G401 (cell line): Measurements from ENCODE around the gene CACNA1H. TPM values are rescaled to one million over a fixed set of nuclear protein-coding genes. Genes with fewer than 3 reads are reported as not detected.
"Not testable (repeated sequence)": the region's sequence is repeated elsewhere in the genome, so short reads cannot be mapped to it uniquely, and the experiment has no call there.

ENCODE experiments used
- DNase-seq: peaks from one replicate; pipeline ENCODE4 v3.0.0-alpha.2; 2015; ENCODE audit warnings: low spot score
- in situ Hi-C: cut with HindIII; loops from 2 replicates; pipeline ENCODE4 v1.10.0; 2016; ENCODE audit warnings: low sequenced_read_pairs, mixed read lengths
- total RNA-seq: library from RNA; depleted of rRNA; stranded (reverse); fragments of >200 nt; shearing (Covaris generic); gene quantifications from 2 replicates; pipeline ENCODE4 v1.2.3, GENCODE V29; 2014

The CACNA1H gene
- total RNA-seq, 1 experiment from 2014 or later: 14.8 TPM

DNA sequence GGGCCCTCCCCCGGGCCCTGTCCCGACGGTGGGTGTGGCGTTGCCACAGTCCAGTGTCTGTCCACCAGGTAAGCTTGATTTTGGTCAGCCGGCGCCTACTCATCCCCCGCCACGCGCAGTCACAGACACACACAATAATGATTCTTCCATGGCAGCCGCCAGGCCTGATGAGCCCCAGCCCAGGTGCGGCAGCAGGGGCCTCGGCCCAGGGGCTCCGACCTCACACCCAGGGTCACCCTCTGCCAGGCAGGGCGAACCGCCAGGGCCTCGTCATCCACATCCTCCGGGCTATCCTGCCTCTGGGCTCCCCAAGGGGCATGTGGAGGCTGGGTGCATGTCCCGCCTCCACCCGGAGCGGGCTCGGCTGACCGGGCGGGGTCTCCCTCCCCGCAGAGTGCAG, 64.6 kb downstream of the CACNA1H start:
- in situ Hi-C loops: no loop called here

DNA sequence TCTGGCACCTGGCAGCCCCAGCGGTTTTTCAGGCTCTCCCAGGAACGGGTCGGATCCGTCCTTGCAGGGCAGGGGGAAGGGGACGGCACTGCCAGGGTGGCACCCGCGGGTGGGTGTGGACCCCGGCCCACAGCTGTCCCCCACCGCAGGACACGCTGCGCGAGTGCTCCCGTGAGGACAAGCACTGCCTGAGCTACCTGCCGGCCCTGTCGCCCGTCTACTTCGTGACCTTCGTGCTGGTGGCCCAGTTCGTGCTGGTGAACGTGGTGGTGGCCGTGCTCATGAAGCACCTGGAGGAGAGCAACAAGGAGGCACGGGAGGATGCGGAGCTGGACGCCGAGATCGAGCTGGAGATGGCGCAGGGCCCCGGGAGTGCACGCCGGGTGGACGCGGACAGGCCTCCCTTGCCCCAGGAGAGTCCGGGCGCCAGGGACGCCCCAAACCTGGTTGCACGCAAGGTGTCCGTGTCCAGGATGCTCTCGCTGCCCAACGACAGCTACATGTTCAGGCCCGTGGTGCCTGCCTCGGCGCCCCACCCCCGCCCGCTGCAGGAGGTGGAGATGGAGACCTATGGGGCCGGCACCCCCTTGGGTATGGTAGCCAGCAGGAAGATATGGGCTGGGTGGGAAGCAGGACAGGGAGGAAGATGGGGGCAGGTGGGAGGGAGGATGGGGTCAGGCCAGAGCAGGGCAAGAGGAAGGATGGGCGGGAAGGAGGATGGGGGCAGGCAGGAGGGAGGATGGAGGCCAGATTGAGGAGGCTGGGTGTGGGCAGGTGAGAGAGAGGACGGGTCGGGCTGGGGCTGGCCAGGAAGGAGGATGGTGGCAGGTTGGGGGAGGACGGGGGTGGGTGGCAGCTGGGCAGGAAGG, 65.4 kb downstream of the CACNA1H start:
- in situ Hi-C loops: no loop called here
- no peak for DNase-seq

More for the DNA sequence above, 64.6 kb downstream of the CACNA1H start:
- no peak for DNase-seq

DNA sequence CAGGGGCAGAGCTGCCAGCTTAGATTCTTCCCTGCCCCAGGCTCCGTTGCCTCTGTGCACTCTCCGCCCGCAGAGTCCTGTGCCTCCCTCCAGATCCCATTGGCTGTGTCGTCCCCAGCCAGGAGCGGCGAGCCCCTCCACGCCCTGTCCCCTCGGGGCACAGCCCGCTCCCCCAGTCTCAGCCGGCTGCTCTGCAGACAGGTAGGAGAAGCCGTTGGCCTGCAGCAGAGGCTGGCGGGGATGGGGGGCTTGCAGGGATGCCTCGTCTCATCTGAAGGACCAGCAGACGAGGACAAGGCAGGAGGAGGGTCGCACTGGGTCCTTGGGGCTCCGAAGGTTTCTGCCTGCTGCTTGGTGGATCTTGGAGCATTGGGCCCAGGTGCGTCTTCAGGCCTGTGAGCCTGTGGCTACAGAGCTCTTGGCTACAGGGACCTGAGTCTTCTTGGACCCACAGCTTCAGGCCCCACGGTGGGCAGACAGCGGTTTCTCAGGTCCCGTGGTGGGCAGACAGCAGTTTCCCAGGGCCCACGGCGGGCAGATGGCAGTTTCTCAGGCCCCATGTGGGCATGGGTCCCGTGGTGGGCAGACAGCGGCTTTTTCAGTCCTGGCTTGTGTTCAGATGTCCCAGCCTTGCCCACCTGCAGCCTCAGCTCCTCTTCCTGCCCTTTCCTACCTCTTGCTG, 66.2 kb downstream of the CACNA1H start:
- in situ Hi-C loops: no loop called here

DNA sequence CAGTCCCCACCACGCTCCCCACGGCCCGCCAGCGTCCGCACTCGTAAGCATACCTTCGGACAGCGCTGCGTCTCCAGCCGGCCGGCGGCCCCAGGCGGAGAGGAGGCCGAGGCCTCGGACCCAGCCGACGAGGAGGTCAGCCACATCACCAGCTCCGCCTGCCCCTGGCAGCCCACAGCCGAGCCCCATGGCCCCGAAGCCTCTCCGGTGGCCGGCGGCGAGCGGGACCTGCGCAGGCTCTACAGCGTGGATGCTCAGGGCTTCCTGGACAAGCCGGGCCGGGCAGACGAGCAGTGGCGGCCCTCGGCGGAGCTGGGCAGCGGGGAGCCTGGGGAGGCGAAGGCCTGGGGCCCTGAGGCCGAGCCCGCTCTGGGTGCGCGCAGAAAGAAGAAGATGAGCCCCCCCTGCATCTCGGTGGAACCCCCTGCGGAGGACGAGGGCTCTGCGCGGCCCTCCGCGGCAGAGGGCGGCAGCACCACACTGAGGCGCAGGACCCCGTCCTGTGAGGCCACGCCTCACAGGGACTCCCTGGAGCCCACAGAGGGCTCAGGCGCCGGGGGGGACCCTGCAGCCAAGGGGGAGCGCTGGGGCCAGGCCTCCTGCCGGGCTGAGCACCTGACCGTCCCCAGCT, 67.3 kb downstream of the CACNA1H start:
- DNase-seq: no peak
- in situ Hi-C loops: no loop called here

More for the DNA sequence above, 66.2 kb downstream of the CACNA1H start:
- DNase-seq: no peak

DNA sequence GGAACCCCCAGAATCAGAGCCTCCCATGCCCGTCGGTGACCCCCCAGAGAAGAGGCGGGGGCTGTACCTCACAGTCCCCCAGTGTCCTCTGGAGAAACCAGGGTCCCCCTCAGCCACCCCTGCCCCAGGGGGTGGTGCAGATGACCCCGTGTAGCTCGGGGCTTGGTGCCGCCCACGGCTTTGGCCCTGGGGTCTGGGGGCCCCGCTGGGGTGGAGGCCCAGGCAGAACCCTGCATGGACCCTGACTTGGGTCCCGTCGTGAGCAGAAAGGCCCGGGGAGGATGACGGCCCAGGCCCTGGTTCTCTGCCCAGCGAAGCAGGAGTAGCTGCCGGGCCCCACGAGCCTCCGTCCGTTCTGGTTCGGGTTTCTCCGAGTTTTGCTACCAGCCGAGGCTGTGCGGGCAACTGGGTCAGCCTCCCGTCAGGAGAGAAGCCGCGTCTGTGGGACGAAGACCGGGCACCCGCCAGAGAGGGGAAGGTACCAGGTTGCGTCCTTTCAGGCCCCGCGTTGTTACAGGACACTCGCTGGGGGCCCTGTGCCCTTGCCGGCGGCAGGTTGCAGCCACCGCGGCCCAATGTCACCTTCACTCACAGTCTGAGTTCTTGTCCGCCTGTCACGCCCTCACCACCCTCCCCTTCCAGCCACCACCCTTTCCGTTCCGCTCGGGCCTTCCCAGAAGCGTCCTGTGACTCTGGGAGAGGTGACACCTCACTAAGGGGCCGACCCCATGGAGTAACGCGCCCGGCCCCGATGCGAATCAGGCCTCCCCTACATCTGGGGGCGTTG, 68.1 kb downstream of the CACNA1H start:
- in situ Hi-C loops: no loop called here

DNA sequence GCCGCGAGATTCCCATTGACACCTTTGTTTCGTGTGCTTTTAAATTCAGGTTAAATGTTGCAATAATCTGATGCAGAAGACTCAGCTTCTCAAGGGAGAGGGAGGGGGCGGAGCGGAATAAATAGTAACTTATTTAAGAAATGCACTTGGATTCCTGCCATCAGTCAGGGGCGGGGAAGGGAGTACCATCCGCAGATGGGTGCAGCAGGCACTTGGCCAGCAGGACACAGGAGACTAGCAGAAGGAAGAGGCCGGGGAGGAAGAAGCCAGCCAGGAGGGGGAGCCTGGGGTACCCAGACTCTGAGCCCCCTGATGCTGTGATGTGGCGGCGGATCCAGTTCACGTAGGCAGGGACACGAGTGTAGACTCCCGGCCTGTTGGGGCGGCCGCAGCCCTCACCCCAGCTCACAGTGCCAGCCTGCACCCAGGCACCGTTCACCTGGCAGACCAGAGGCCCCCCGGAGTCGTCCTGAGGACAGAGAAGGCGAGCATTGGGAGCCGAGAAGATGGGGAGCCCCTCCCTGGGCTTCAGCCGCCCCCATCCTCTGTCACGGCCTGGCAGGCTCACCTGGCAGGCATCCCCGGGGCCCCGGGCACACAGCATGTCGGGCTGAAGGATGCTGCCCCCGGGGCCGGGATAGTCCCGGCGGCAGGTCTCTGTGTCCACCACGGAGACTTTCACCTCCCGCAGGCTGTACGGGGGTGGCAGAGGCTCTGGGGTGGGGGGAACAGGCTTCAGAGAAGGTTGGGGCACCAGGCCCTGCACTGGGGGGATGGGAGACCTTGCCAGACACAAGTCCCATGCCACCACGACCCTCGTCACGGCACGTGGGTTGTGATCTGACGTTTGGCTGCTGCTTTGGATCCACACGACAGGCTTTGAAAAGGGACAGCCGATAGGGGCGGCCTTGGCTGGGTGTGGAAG, 69.0 kb downstream of the CACNA1H start:
- in situ Hi-C loops: no loop called here
- no peak for DNase-seq

More for the DNA sequence above, 68.1 kb downstream of the CACNA1H start:
- DNase-seq: no peak

DNA sequence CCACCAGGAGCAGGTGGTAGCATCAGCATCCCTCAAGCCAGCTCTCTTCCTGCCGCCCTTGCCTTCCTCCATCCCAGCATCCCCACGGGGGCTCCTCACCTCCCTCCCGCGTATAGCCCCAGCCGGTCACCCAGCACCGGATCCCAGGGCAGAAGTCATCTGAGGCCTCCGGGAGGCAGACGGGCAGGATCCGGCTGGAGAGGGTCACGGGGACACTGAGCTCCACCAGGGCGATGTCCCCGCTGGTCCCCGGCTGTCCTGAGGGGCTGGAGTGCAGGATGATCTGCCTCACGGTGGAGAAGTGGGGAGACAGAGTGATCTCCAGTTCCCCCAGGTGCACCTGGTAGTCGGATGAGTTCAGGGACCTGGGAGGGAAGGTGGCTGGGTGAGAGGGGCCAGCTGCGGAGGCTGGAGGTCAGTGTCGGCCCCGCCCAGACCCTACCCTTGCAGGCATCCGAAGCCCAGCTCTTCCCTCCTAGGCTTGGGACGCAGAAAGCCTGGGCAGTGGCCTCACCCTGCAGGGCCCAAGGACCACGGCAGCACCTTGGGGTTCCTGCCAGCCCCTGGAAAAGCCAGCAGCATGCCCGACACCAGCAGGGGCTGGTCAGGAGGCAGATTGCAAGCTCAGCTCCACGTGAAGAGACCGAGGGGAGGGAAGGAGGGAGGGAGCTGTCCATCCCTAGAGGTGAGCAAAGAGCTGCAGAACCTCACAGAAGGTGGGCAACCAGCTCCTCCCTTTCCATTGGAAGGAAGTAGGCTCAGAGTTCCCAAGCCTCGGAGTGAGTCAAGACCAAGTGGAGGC, 69.8 kb downstream of the CACNA1H start:
- no peak for DNase-seq
- in situ Hi-C loops: no loop called here

DNA sequence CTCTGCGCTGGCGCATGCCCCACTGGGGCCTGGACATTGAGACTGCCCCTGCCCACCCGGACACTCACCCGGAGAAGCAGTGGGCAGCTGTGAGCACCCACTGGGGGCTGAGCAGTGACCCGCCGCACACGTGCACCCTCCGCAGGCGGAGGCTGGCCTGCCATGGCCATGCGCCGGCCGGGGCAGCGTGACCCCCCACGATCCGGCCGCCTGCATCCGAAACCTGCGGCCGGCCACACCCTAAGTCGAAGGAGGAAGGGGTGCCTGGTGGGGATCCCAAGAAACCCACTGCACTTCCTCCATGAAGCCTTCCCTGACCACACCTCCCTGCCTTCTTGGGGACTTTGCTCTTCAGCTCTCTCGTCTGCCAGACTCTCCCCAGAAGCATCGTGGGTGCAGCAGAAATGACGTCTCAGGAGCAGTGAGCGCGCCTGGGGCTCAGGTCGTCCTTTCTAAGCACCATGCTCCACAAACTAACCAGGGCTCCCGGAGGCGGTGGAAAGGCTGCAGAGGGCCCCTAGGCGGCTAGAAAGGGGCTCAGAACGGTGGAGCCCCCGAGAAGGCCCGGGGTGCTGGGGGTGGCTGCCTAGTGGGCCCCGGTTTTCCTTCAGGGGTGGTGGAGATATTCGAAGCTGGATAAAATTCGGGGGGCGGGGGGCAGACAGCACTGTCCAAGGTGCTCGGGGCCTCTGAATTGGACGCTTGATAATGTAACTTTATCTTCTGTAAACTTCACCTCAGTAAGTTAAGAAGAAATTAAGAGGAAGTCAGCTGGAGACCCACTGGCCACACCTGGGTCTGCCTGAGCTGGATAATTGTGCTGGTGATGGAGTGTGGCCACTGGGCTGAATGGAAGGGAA, 70.7 kb downstream of the CACNA1H start:
- in situ Hi-C loops: no loop called here
- no peak for DNase-seq

DNA sequence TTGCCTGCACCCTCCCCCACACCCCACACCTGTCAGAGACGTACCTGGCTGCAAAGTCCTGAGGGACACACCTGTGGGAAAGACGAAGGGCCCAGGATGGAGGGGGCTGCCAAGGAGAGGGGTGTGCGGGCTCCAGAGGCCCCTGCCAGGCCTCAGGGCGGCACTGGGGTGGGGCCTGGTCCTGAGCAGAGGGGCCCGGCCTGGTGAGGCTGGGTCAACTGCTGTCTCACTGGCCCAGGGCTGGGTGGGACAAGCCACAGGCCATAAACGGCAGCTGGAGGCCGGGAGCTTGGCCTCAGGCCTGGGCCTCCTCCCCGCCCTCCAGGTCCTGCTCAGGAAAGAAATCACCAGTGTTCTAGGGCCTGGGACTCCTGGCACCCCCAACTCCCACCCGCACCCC, 71.7 kb downstream of the CACNA1H start:
- in situ Hi-C loops: no loop called here
- DNase-seq: no peak

DNA sequence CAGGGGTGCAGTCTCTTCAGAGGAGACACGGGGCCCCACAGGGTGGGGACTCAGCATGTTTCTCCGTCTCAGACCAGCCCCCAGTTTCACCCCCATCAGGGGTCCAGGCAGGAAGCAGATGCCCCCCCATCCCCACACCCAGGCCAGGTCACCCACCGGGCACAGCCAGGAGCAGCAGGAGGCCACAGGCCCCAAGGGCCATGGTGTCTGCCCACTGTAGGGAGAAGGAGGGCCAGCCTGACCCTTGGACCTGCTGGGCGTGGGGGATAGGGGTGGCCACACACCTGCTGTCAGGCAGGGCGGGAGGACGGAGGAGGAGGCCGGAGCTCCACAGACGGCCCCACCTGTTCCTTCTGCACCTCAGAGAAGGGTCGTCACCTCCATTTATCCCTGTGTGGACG, 72.1 kb downstream of the CACNA1H start, which contains the start of gene TPSG1:
Gene TPSG1, minus strand, starts transcription at position 218 of the 401 bp plus-strand sequence. Its CDS starts 16 bp downstream, at position 202.
- in situ Hi-C loops: no loop called here
- no peak for DNase-seq

DNA sequence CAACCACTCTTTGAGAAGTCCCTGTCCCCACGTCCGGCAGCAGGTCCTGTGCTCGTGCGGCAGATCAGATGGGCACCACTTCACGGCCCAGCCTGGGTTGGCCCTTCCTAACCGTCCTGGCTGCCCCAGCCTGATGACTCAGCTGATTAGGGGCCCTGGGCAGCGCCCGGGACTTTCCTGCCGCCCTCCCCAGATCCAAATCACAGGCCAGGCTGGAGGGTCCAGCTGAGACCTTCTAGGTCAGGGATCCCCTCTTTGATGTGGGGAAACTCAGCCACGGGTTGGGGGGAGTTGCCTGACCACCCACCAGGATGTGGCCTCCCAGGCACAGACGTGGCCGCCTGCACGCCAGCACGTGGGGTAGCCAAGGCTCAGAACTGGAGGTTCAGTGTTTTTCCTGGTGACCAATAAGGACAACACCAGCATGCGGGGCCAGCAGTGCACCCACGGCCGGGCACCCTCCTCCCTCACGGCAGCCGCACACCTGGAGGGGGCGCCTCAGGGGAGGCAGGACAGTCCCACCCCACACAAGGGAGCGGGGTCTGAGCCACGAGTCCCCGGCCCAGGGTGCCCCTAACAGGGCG, 72.9 kb downstream of the CACNA1H start:
- in situ Hi-C loops: not testable (repeated sequence)

DNA sequence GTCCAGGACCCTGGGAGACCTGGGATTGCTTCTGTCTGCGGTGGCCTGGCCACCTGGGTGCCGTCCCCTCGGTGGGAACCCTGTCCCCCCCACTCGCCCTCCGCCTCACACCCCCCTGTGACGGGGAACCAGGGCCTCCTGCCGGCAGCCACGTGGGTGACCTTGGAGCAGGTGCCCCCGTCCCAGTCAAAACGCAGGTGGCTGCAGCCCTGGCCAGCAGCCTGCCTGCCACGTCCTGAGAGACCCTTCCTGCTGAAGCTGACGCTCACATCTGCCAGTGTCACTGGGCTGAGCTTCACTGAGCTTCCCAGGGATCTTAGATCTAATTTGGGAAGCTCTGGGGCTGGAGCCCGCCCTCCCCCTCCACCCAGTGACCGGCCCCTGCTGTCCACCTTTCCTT, 73.8 kb downstream of the CACNA1H start:
- DNase-seq, in situ Hi-C loops: not testable (repeated sequence)

More for the DNA sequence above, 72.9 kb downstream of the CACNA1H start:
- DNase-seq: not testable (repeated sequence)

DNA sequence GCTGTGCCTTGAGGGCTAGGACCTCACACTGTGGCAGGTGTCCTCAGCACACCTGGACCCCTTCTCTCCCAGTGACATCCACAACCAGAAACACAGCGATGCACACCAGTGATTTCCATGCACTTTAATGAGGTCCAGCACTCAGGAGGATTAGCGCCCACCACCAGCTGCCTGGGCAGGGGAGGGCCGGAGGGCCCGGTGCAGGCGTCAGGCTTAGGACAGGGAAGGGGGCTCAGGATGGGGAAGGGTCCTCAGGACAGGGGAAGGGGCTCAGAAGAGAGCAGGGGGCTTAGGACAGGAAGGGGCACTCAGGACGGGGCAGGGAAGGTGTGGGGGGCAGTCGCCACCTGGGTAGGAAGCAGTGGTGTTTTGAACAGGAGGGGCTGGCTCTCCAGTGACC, 75.3 kb downstream of the CACNA1H start:
- DNase-seq, in situ Hi-C loops: not testable (repeated sequence)

DNA sequence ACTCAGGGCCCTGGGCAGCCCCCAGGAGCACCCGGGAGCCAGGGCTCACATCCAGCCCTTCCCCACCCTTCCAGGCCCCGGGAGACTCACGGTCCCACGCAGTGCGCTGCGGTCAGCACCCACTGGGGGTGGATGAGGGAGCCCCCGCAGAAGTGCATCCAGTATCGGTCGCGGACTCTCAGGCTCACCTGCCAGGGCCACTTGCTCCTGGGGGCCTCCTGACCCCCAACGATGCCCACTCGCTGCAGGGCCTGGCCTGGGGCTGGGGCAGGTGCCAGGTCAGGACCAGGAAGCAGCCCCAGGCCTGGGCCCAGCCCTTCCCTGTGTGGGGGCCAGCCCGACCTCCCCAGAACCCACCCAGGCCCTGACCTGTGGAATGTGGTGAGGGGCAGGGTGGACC, 76.6 kb downstream of the CACNA1H start:
- DNase-seq, in situ Hi-C loops: not testable (repeated sequence)

DNA sequence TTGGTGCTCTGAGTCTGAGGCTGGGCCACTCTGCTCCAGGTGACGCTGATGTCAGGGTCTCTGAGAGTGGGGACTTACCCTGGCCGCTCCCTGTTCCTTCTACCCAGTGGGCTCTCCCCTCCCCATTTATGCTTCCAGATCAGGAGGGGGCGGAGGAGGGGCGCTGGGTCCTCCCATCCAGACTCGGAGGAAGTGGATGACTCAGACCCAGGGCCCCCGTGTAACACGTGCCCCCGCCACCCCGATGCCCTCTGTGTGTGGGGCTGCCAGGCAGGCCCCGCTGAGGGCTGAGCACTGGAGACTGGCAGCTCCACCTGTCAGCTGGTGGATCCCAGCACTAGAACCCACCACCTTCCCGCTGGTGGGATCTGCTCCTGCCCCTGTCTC, 77.2 kb downstream of the CACNA1H start, which contains the start of gene TPSB2:
Gene TPSB2, minus strand, starts transcription at position 101 of the 387 bp plus-strand sequence. CDS start 233 bp downstream, outside the sequence.
- DNase-seq, in situ Hi-C loops: not testable (repeated sequence)
